Testis (tissue), 3 donors: ENCODE data around the gene TENM4. TPM values are rescaled to one million over a fixed set of nuclear protein-coding genes. Genes with fewer than 3 reads are reported as not detected.

ENCODE experiments used
- DNase-seq: peaks from one replicate; pipeline ENCODE4 v3.0.0-alpha.2; 2019
- H3K27ac ChIP-seq, 2 donors: fragments of 200-600 bp; sonication (generic); one replicate each; pipeline ENCODE4 v1.5.1; 2019
- H3K27me3 ChIP-seq: fragments of 200-600 bp; sonication (generic); one replicate; pipeline ENCODE4 v1.5.1; 2019
- H3K36me3 ChIP-seq: fragments of 200-600 bp; sonication (generic); one replicate; pipeline ENCODE4 v1.5.1; 2017; ENCODE audit warnings: low read depth; ENCODE audit errors: missing control alignments
- H3K4me1 ChIP-seq: fragments of 200-600 bp; sonication (generic); one replicate; pipeline ENCODE4 v1.5.1; 2019
- H3K4me3 ChIP-seq, 2 donors: fragments of 200-600 bp; sonication (generic); one replicate each; pipeline ENCODE4 v1.5.1; 2017 to 2019
- H3K9me3 ChIP-seq: fragments of 200-600 bp; sonication (generic); one replicate; pipeline ENCODE4 v1.5.1; 2017
- POLR2A ChIP-seq: fragments of 450-650 bp; IDR thresholded peaks from one replicate; pipeline ENCODE4 v1.6.1; 2017; ENCODE audit warnings: antibody characterized with exemption, mild to moderate bottlenecking, moderate library complexity
- WGBS, 2 donors: methylation state at CpG; one replicate each; pipeline ENCODE4 v1.1.5; 2018; 5-methylcytosine and 5-hydroxymethylcytosine counted together
- intact Hi-C: fragments of 100-400 bp; cut with DNase I; formaldehyde crosslinking; loops from one replicate; pipeline ENCODE4 v1.15.1; 2023; ENCODE audit warnings: low total_unique reads
- polyA plus RNA-seq: library from polyadenylated mRNA; stranded (reverse); fragments of 350-450 nt; fragmentation: Illumina TruSeq; extraction: RNeasy Lipid Tissue Mini Kit (QIAGEN cat#74804); gene quantifications from one replicate; pipeline ENCODE4 v1.2.3, GENCODE V29; 2014; ENCODE audit warnings: low read depth, low replicate concordance; ENCODE audit not compliant: insufficient read depth
- total RNA-seq, 2 donors: library from RNA; depleted of rRNA; stranded (reverse); fragments of >200 nt; gene quantifications; one replicate each; pipeline ENCODE4 v1.2.3, GENCODE V29; 2016
- TF ChIP-seq, protein P1 (sequence below), 3 experiments: fragments of 450-650 bp in 2 of 3; fragments of 200-600 bp in 1 of 3; sonication (generic) in 1 of 3; IDR thresholded peaks; one replicate each; pipeline ENCODE4 v1.5.1; 2016 to 2019; ENCODE audit warnings: antibody characterized with exemption in 3 of 3, mild to moderate bottlenecking in 2 of 3, moderate library complexity in 1 of 3

TENM4 gene
- total and polyA plus RNA-seq, 3 donors from 2014 or later = 10.6 to 17.9 (median 11.4) TPM

DNA sequence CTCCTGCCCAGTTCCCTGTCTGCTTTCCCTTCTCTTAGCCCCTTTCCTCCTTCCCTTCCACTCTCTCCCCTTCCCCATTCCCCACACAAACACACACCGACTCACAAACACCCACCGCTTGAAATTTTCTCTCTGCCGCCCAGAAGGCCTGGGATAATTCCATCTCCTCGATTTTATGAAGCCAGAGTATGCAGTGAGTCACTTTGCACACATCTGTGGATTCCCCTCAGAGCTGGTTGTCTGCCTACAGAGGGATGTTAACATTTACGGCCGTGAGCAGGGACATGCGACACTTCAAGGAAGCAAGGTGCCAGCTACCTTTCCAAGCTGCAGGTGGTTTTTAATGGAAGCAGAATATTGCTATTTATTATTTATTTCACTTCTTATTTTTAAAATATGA lies 332.0 kb downstream of the TENM4 start:
- Histone ChIP-seq H3K27ac (no peak overlapping the region), H3K9me3 (no peaks in the 10 kb centered on the region), H3K36me3 (no peaks in the 10 kb centered on the region), H3K4me3 (no peak overlapping the region), H3K4me1 (no peaks in the 10 kb centered on the region), H3K27me3 (no peaks in the 10 kb centered on the region)
- 83 to 94% methylated on average over 7 of the region's 7 CpGs for WGBS, 2 donors
- DNase-seq = no peak
- intact Hi-C loops = no loop called here
- TF ChIP-seq, protein P1, sequence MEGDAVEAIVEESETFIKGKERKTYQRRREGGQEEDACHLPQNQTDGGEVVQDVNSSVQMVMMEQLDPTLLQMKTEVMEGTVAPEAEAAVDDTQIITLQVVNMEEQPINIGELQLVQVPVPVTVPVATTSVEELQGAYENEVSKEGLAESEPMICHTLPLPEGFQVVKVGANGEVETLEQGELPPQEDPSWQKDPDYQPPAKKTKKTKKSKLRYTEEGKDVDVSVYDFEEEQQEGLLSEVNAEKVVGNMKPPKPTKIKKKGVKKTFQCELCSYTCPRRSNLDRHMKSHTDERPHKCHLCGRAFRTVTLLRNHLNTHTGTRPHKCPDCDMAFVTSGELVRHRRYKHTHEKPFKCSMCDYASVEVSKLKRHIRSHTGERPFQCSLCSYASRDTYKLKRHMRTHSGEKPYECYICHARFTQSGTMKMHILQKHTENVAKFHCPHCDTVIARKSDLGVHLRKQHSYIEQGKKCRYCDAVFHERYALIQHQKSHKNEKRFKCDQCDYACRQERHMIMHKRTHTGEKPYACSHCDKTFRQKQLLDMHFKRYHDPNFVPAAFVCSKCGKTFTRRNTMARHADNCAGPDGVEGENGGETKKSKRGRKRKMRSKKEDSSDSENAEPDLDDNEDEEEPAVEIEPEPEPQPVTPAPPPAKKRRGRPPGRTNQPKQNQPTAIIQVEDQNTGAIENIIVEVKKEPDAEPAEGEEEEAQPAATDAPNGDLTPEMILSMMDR (IDR thresholded peaks at IDR 0.05) = no peak
- no peak for TF ChIP-seq POLR2A

DNA sequence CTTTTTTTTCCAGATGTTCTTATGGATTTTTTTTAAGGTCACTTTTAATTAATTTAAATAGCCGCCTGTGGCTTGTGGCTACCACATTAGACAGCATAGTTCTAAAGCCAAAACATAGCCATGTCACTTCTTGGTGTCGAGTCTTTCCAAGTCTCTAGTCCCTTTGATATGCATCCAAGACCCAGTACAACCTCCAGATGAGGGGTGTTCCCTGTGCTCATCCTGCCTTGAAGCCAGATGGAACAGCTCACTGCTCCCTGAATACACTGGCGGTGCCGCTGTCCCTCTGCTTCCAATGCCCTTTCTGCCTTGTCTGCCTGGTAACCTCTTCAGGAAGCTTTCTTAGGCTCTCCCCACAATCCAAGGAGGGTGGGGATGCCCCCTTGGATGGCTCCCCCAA lies 338.0 kb downstream of the TENM4 start:
- no peaks in the 10 kb centered on the region for H3K27me3 ChIP-seq
- H3K36me3 ChIP-seq = no peaks in the 10 kb centered on the region
- peaks cover 4% of the 10 kb centered on the region for H3K4me1 ChIP-seq
- no peaks in the 10 kb centered on the region for H3K9me3 ChIP-seq
- no peak for DNase-seq
- WGBS, 2 donors = 86 to 90% methylated on average over 4 of the region's 4 CpGs
- TF ChIP-seq POLR2A = no peak
- no peak overlapping the region for H3K4me3 ChIP-seq
- no peak overlapping the region for H3K27ac ChIP-seq
- intact Hi-C loops = no loop called here

DNA sequence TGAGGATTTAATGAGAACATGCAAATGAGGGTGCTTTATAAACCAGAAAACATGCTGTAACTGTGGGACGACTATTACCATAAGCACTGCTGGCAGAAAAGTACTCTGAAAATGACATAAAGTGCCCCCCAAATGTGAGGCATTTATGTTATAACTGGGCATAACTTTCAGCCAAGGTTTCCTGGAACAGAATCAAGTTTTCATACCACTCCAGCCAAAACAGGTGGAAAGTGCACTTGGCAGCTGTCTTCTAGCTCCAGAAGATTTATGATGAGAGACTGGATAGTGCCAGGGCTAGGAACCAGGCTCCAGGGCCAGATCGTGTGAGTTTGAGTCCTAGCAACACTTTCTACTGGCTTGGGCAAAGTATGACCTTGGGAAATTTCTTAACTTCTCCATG lies 339.2 kb downstream of the TENM4 start:
- 63 to 64% methylated on average over 2 of the region's 2 CpGs for WGBS, 2 donors
- Histone ChIP-seq H3K27me3 (no peaks in the 10 kb centered on the region), H3K27ac (no peak overlapping the region), H3K4me3 (no peak overlapping the region), H3K9me3 (no peaks in the 10 kb centered on the region), H3K4me1 (peaks cover 4% of the 10 kb centered on the region), H3K36me3 (no peaks in the 10 kb centered on the region)
- TF ChIP-seq, protein P1 (IDR thresholded peaks at IDR 0.05) = no peak
- TF ChIP-seq POLR2A = no peak
- DNase-seq = no peak
- intact Hi-C loops = no loop called here

DNA sequence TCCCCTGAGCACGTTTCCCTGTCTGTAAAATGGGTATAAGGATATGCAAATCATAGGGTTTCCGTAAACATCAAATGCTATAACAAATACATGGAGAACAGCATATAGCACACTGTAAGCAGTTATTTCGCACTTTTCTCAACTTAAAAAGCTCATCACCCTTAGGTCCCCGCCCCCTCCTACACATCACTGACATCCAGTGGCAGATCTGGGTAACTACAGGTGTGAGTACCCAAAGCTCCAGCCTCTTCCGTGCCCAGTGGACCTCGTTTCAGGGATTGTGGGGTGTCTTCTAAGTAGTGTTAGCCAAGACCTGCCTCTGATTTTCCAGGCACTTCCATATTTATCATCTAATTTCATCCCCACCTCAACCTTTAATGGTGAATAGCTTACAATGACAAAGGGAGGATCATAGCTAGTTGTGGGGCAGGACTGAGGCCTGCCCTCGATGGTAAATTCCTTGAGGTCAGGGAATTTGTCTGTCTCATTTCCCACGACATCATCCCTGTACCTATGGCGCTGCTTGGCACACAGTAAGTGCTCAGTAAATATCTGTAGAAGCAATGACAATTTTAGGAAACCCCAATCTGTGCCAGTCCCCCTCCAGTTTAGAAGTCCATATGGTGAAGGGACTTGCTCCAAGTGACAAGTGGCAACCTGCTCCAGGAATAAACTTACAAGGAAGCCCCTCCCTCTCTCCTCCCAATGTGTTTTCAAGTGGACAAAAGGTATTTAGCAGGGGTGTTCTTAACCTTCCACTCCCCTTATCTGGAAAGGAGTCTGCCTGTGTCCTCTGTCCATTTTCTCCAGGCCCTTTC lies 340.5 kb downstream of the TENM4 start:
- peak; percentile 45 for DNase-seq

DNA sequence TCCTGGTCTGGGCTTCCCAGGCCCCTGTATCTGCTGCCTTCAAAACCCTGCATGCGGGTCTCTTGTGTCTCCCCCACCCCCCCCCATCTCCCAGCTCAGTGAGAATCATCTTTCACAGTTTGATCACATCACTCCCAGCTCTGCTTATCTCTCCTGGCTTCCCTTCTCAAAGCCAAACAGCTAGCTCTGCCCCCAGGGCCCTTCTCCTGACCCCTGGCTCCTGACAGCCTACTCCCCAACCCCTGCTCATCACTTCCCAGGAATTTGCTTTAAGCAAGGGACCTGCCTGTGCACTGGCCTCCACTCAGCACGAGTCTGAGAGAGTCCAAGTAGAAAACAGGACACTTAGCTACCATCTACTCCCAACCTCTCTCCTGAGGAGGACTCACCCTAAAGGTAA lies 342.7 kb downstream of the TENM4 start:
- no peak overlapping the region for H3K4me3 ChIP-seq
- H3K36me3 ChIP-seq = no peaks in the 10 kb centered on the region
- intact Hi-C loops = no loop called here
- 39 to 64% methylated on average over 2 of the region's 2 CpGs for WGBS, 2 donors
- no peaks in the 10 kb centered on the region for H3K9me3 ChIP-seq
- peaks cover 4% of the 10 kb centered on the region for H3K4me1 ChIP-seq
- no peak for TF ChIP-seq POLR2A
- TF ChIP-seq, protein P1 (IDR thresholded peaks at IDR 0.05) = no peak
- H3K27me3 ChIP-seq = no peaks in the 10 kb centered on the region
- H3K27ac ChIP-seq = no peak overlapping the region
- DNase-seq = no peak

More for the DNA sequence above, 340.5 kb downstream of the TENM4 start:
- no peak overlapping the region for H3K4me3 ChIP-seq
- no peaks in the 10 kb centered on the region for H3K36me3 ChIP-seq
- no peaks in the 10 kb centered on the region for H3K9me3 ChIP-seq
- H3K27ac ChIP-seq = no peak overlapping the region
- H3K4me1 ChIP-seq = peaks cover 4% of the 10 kb centered on the region
- TF ChIP-seq POLR2A = no peak
- TF ChIP-seq, protein P1 (IDR thresholded peaks at IDR 0.05) = peak; percentile 55 to 73 (median 62)
- intact Hi-C loops = no loop called here
- no peaks in the 10 kb centered on the region for H3K27me3 ChIP-seq
- WGBS, 2 donors = 58 to 72% methylated on average over 9 of the region's 9 CpGs
